Breast epithelium (tissue), 3 donors: ENCODE results near the gene FUNDC2.

Experiments used
- CTCF ChIP-seq, 3 donors: fragments of 450-650 bp; IDR thresholded peaks; one replicate each; pipeline ENCODE4 v1.5.1; 2016 to 2017; ENCODE audit warnings: antibody characterized with exemption in 3 of 3, mild to moderate bottlenecking in 3 of 3, moderate library complexity in 3 of 3
- POLR2A ChIP-seq: fragments of 450-650 bp; IDR thresholded peaks from one replicate; pipeline ENCODE4 v1.6.1; 2016; ENCODE audit warnings: antibody characterized with exemption, mild to moderate bottlenecking, moderate library complexity
- POLR2AphosphoS5 ChIP-seq, 3 donors: sonication (generic); formaldehyde crosslinking; IDR thresholded peaks; one replicate each; pipeline ENCODE4 v1.6.1; 2017; ENCODE audit warnings: antibody characterized with exemption in 3 of 3

- TF ChIP-seq CTCF (IDR thresholded peaks at IDR 0.05) (no peak), POLR2A (no peak), POLR2AphosphoS5 (IDR thresholded peaks at IDR 0.05) (no peak)
These were observed 1.5 kb downstream of the FUNDC2 start for GRCh38 chrX:155028129-155028528.
